Measurements from ENCODE around the gene BAHCC1. TPM values are rescaled to one million over a fixed set of nuclear protein-coding genes. Genes with fewer than 3 reads are reported as not detected.

Gene BAHCC1
- total RNA-seq, 1 donor from 2014 or later = 61.3 TPM

DNA sequence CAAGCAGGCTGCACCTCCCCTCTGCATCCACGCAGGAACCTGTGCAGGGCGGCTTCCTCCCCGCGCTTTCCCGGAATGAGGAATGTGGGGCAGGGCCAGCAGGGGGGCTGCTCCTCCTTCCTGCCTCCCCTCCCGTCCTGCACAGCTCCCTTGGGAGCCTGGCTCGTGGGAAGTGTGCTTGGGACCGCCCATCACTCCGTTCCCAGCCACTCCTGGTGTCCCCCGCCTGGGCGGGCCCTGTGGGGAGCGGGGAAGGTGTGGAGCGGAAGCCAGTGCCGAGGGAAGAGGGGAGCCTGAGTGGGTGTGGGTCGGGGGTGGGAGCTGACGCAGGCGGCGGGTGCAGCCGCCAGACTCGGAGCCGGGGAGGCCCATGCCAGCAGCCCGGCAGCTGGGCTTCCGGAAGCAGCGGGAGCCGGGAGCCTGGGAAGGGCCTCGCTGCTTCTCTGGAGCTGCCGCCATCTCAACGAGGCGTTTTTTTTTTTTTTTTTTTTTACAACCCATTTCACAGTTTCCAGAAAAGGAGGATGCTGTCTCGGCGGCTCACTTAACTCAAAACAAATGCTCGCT lies 24.1 kb downstream of the BAHCC1 start:
- no peaks in the 10 kb centered on the region for H3K27me3 Mint-ChIP-seq (ENCODE audit: low read depth)

DNA sequence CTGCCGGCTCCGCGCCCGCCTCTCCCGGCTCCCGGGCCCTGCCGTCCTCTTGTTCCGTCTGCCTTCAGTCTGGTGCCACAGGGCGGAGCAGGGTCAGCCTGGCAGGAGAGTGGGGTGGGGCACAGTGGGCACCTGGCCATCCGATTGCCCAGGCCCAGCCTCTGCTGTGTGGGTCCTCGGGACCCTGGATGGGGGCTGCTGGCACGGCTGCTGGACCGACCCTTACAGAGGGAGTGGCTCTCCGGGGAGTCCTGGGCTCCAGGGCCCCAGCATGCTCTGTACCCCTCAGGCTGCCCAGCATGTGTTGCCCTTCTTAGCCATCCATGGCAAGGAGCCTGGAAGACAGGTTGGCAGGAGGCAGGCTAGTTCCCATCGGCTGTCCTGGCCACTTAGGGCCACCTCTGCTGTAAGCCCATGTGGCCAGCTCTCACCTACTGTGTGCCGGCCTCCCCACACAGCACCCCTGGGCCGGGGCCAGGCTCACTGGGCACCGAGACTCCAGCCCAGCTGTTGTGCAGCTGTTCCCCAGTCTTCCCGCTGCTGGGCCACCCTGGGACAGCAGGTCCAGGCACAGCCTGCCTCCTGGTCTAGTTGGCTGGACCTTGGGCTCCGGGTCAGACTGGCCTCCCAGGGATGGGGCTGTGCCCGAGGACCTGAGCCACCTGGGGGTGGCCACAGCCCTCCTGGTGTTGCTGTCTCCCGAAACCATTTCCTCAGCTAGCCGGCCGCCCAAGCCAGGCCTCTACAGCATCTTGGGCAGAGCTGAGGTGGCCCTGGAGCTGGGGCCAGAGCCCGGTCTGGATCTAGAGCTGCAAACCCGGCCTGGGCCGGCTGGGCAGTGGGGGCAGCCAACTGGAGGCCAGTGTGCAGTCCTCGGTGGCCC lies 24.9 kb downstream of the BAHCC1 start:
- no peaks in the 10 kb centered on the region for H3K9me3 Mint-ChIP-seq
- no peaks in the 10 kb centered on the region for H3K36me3 Mint-ChIP-seq (ENCODE audit: low read depth)
- H3K4me1 Mint-ChIP-seq = peaks cover 4% of the 10 kb centered on the region
- TF ChIP-seq CTCF (conservative IDR thresholded peaks at IDR 0.05) = no peak
- no peaks in the 10 kb centered on the region for H3K27me3 Mint-ChIP-seq (ENCODE audit: low read depth)
- DNase-seq (ENCODE audit: low read depth, low spot score) = no peak
- no peak overlapping the region for H3K4me3 Mint-ChIP-seq
- peak overlapping the region; percentile 57 for H3K27ac Mint-ChIP-seq (ENCODE audit: unreplicated experiment)

More for the DNA sequence above, 24.1 kb downstream of the BAHCC1 start:
- no peaks in the 10 kb centered on the region for H3K9me3 Mint-ChIP-seq
- DNase-seq (ENCODE audit: low read depth, low spot score) = no peak
- no peaks in the 10 kb centered on the region for H3K36me3 Mint-ChIP-seq (ENCODE audit: low read depth)
- H3K27ac Mint-ChIP-seq (ENCODE audit: unreplicated experiment) = no peak overlapping the region
- no peak for TF ChIP-seq CTCF (conservative IDR thresholded peaks at IDR 0.05)
- H3K4me1 Mint-ChIP-seq = peaks cover 4% of the 10 kb centered on the region
- H3K4me3 Mint-ChIP-seq = no peak overlapping the region

- H3K4me3 Mint-ChIP-seq = no peak overlapping the region
- H3K27ac Mint-ChIP-seq (ENCODE audit: unreplicated experiment) = no peak overlapping the region
- H3K9me3 Mint-ChIP-seq = no peaks in the 10 kb centered on the region
- no peaks in the 10 kb centered on the region for H3K36me3 Mint-ChIP-seq (ENCODE audit: low read depth)
- H3K27me3 Mint-ChIP-seq (ENCODE audit: low read depth) = no peaks in the 10 kb centered on the region
- H3K4me1 Mint-ChIP-seq = peaks cover 4% of the 10 kb centered on the region
- DNase-seq (ENCODE audit: low read depth, low spot score) = no peak
- no peak for TF ChIP-seq CTCF (conservative IDR thresholded peaks at IDR 0.05)
These were observed 25.7 kb downstream of the BAHCC1 start for GRCh38 chr17:81420769-81421462.

DNA sequence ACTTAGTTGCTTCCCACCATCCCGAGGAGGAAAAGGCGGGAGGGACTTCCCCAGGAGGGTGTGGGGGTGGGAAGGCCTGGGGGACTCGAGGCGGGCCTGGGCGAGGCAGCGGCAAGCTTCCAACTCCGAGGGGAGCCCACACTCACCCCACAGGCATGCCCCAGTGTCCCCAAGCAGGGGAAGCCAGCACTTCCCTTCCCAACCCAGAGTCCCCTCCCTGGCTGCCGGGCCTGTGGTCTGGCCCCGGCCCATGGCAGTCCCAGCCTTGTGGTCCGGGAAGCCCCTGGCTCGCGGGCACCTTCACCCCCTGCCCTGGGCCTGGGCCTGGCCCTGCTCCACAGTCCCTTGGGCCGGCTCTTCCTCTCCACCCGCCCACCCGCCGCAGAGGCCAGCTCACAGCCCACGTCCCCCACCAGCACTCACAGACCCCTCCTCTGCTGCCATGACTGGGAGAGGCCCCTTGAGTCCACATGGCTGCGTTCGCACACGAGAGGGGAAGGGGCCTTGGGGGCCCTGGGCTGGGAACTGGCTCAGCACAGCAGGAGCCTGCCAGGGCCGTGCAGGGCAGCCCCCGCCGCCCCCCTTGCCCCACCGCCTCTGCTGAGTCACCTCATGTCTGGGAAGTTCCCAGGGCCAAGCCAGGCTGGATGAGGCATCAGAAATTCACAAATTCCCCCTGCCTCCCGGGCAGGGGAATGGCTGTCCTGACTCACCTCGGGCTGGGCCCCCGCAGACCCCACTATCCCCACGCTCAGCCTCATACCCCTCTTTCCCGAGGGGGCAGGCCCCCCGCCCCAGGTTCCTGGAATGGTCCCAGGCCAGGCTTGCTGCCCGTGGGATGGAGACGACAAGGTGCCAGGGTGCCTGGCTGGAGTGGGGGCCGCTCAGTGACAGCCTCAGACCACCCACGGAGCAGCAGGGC lies 27.8 kb downstream of the BAHCC1 start:
- H3K36me3 Mint-ChIP-seq (ENCODE audit: low read depth) = no peaks in the 10 kb centered on the region
- no peaks in the 10 kb centered on the region for H3K9me3 Mint-ChIP-seq
- no peaks in the 10 kb centered on the region for H3K4me1 Mint-ChIP-seq
- no peak overlapping the region for H3K27ac Mint-ChIP-seq (ENCODE audit: unreplicated experiment)
- no peak overlapping the region for H3K4me3 Mint-ChIP-seq
- no peak for DNase-seq (ENCODE audit: low read depth, low spot score)
- TF ChIP-seq CTCF (conservative IDR thresholded peaks at IDR 0.05) = no peak
- no peaks in the 10 kb centered on the region for H3K27me3 Mint-ChIP-seq (ENCODE audit: low read depth)

GRCh38 chr17:81423698-81424071 lies 28.4 kb downstream of the BAHCC1 start:
- no peak overlapping the region for H3K4me3 Mint-ChIP-seq
- DNase-seq (ENCODE audit: low read depth, low spot score) = no peak

More at GRCh38 chr17:81423698-81424071, 28.4 kb downstream of the BAHCC1 start:
- Mint-ChIP-seq H3K27me3 (ENCODE audit: low read depth) (no peaks in the 10 kb centered on the region), H3K27ac (ENCODE audit: unreplicated experiment) (no peak overlapping the region), H3K9me3 (no peaks in the 10 kb centered on the region), H3K36me3 (ENCODE audit: low read depth) (no peaks in the 10 kb centered on the region), H3K4me1 (no peaks in the 10 kb centered on the region)
- no peak for TF ChIP-seq CTCF (conservative IDR thresholded peaks at IDR 0.05)
